ENCODE measurements around the gene COL6A1. TPM values are rescaled to one million over a fixed set of nuclear protein-coding genes. Genes with fewer than 3 reads are reported as not detected.

Gene COL6A1
- total RNA-seq, 1 donor from 2014 or later: 135 TPM

GRCh38 chr21:45989355-45990048 is 7.9 kb downstream of the COL6A1 start:
- DNase-seq (ENCODE audit: low read depth): no peak
- no peak overlapping the region for H3K4me3 ChIP-seq (ENCODE audit: low read depth, low read length)
- TF ChIP-seq, protein P1, sequence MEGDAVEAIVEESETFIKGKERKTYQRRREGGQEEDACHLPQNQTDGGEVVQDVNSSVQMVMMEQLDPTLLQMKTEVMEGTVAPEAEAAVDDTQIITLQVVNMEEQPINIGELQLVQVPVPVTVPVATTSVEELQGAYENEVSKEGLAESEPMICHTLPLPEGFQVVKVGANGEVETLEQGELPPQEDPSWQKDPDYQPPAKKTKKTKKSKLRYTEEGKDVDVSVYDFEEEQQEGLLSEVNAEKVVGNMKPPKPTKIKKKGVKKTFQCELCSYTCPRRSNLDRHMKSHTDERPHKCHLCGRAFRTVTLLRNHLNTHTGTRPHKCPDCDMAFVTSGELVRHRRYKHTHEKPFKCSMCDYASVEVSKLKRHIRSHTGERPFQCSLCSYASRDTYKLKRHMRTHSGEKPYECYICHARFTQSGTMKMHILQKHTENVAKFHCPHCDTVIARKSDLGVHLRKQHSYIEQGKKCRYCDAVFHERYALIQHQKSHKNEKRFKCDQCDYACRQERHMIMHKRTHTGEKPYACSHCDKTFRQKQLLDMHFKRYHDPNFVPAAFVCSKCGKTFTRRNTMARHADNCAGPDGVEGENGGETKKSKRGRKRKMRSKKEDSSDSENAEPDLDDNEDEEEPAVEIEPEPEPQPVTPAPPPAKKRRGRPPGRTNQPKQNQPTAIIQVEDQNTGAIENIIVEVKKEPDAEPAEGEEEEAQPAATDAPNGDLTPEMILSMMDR (conservative IDR thresholded peaks at IDR 0.05; ENCODE audit: low read depth, low read length): no peak

DNA sequence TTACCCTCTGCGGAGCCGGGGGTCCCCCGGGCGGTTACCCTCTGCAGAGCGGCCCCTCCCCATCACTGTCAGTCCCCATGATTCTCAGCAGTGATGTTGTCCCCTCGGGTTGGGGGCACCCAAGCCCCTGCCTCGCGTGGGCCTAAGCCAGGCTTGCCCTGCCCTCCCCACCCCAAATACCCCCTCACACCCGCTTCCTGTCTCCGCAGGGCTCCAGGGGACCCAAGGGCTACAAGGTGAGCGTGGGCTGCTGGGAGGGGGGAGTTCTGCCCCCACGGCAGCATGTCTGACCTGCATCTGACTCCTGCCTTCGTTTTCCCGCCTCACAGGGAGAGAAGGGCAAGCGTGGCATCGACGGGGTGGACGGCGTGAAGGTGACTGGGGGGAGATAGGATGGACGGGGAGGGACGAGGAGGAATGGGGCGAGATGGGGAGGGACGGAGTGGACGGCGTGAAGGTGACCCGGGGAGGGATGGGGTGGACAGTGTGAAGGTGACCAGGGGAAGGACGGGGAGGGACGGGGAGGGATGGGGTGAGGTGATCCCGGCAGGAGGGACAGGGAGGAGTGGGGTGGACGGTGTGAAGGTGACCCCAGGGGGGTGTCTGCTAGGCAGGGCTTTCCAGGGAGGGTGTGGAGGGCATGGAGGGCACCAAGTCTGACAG is 8.6 kb downstream of the COL6A1 start:
- no peak for DNase-seq (ENCODE audit: low read depth)
- H3K4me3 ChIP-seq (ENCODE audit: low read depth, low read length): no peak overlapping the region
- TF ChIP-seq, protein P1 (conservative IDR thresholded peaks at IDR 0.05; ENCODE audit: low read depth, low read length): no peak

- TF ChIP-seq, protein P1 (conservative IDR thresholded peaks at IDR 0.05; ENCODE audit: low read depth, low read length): no peak
Measured at GRCh38 chr21:45990741-45991605, 9.4 kb downstream of the COL6A1 start.

GRCh38 chr21:45991606-45992300 is 10.2 kb downstream of the COL6A1 start:
- no peak for DNase-seq (ENCODE audit: low read depth)
- no peak overlapping the region for H3K4me3 ChIP-seq (ENCODE audit: low read depth, low read length)
- TF ChIP-seq, protein P1 (conservative IDR thresholded peaks at IDR 0.05; ENCODE audit: low read depth, low read length): no peak

More at GRCh38 chr21:45990741-45991605, 9.4 kb downstream of the COL6A1 start:
- no peak for DNase-seq (ENCODE audit: low read depth)
- H3K4me3 ChIP-seq (ENCODE audit: low read depth, low read length): no peak overlapping the region

DNA sequence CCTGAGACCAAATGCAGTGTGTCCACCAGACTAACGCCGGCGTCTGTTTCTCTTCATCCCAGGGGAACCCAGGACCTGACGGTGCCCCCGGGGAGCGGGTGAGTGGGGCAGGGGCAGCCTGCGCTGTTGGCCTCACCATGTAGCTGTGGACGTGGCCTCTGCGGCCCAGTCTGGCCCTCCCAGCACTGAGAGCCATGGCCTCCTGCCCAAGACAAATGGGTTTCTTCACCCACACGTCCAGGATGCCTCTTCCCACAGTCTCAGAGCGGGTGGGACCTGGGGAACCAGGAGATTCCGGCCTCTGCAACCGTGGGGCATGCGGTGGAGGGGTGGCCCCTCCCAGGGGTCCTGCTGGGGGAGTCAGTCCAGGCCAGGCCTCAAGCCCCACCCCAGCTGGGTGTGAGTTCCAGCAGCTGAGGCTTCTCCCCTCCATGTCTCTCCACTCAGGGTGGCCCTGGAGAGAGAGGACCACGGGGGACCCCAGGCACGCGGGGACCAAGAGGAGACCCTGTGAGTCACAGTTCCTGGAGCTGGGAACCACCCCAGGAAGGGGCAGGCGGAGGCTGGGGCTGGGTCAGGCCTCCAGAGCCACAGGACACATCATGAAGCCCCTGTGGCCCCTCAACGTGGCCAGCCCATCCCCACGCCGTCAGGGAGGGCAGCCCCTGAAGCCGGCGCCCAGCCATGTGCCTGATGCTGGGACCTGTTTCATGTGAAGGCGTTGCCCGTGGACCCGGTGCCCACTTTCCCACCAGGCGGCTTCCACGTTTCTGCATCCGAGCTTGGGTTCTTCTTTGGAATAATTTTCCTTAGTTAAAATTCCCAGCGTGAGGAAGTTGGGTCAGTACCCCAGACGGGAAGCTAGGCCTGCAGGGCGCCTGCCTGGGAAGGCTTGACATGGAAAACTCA is 11.0 kb downstream of the COL6A1 start:
- DNase-seq (ENCODE audit: low read depth): no peak
- TF ChIP-seq, protein P1 (conservative IDR thresholded peaks at IDR 0.05; ENCODE audit: low read depth, low read length): no peak
- no peak overlapping the region for H3K4me3 ChIP-seq (ENCODE audit: low read depth, low read length)

Measured in epithelial cell of proximal tubule (primary cell).